AG04449 (cell line): ENCODE data around the gene ENGASE.

ENCODE experiments used
- CTCF ChIA-PET: fragments of 350-600 bp; formaldehyde crosslinking; extraction: SDS; loops from one replicate; lab custom pipeline; 2021; ENCODE audit warnings: antibody characterized with exemption; lab: Yijun Ruan, JAX
- POLR2A ChIA-PET: fragments of 400-600, 350-600 bp; formaldehyde crosslinking; extraction: SDS; loops from one replicate; lab custom pipeline; 2020; ENCODE audit warnings: antibody characterized with exemption, inconsistent platforms; lab: Yijun Ruan, JAX
- DNase-seq: peaks from one replicate; pipeline ENCODE4 v3.0.0-alpha.2; 2010; ENCODE audit warnings: low read depth, low spot score
- H3K4me3 ChIP-seq: 2 replicates; pipeline ENCODE4 v1.5.1; 2011; ENCODE audit warnings: low read depth, mild to moderate bottlenecking, control low read depth, low read length
- TF ChIP-seq, protein P1 (sequence below): IDR thresholded peaks from one replicate; pipeline ENCODE4 v1.5.1; 2011; ENCODE audit warnings: mild to moderate bottlenecking, moderate library complexity, low read length, control low read depth, inconsistent platforms; ENCODE audit not compliant: insufficient read depth; ENCODE audit errors: missing control alignments

ENGASE gene

DNA sequence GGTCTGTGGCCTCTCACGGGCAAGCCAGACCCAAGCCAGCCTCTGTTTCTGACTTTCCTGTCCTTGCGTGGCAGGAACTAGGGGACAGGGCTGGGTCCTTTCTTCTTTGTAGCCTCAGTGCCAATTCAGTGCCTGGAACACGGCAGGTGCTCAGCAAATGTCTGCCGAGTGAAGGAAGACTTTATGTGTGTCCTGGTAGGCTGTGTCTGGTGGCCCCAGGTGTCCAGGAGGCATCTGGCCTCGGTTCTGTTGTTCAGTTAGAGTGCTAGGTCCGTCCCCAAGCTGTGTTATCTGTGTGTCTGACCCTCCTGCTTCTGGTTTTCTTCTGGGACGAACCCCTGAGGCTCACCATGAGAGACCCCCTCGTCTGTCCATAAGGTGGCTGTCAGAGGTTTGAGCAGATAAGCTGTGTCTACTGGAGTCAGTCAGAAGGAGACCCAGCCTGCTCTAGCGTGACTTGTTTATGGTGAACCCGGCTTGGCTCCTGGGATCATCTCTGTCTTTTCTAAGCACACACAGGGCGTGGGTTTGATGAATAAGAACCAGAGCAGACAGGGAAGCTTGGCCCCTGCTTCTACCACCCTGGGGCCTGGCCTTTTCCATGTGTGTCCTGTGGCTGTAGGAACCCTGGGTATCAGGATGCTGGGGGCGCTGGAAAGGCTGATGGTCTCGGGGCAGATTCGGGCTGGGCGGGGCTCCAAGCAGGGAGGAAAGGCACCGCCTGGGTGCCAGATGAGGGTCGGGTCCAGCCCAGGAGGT lies 39.3 kb downstream of the ENGASE start:
- POLR2A ChIA-PET = no interaction called here
- TF ChIP-seq, protein P1, sequence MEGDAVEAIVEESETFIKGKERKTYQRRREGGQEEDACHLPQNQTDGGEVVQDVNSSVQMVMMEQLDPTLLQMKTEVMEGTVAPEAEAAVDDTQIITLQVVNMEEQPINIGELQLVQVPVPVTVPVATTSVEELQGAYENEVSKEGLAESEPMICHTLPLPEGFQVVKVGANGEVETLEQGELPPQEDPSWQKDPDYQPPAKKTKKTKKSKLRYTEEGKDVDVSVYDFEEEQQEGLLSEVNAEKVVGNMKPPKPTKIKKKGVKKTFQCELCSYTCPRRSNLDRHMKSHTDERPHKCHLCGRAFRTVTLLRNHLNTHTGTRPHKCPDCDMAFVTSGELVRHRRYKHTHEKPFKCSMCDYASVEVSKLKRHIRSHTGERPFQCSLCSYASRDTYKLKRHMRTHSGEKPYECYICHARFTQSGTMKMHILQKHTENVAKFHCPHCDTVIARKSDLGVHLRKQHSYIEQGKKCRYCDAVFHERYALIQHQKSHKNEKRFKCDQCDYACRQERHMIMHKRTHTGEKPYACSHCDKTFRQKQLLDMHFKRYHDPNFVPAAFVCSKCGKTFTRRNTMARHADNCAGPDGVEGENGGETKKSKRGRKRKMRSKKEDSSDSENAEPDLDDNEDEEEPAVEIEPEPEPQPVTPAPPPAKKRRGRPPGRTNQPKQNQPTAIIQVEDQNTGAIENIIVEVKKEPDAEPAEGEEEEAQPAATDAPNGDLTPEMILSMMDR = no peak
- DNase-seq = no peak
- CTCF ChIA-PET = interaction anchor here (1.6 to 2.1 kb wide), 2 partner anchors 26 to 278 kb away, joined by 3 to 8 read pairs; no protein-coding TSS in a partner anchor
- no peak overlapping the region for H3K4me3 ChIP-seq

DNA sequence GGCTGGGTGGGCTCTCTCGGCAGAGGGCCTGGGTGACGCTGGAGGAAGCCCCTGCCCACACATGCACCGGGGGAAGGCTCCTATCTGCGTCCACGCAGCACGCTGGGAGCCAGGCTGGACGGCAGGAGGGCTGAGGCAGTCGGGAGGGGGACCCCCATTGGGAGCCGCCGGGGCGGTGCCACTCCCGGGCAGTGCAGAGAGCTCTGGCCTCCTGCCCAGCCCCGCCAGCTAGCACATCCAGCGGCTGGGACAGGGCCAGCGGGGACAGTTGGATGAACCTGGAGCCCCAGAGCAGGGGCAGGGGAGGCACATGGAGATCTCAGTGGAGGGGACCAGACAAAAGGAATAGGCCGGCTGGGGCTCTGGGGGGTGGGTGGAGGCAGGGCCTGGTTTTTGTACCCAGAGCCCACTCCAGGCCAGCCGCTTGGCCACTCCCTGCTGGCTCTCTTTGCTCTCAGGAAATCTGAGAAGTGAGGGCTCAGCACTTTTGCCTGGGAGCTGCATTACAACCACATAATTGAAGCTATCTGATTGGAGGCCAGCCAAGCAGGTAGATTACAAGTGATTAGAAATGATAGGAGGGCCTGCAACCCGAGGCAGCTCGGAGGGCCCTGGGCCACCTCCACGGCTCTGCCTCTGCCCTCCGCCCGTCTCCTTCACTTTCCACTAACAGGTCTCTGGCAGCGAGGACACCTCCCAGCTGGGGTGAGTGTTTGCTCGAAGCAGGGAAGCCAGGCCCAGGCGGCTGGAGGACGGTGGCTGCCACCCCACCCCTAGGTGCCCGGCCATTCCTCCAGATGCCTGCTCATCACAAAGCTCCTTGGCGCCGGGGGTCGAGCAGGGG lies 40.1 kb downstream of the ENGASE start:
- TF ChIP-seq, protein P1 = no peak
- CTCF ChIA-PET = interaction anchor here (1.6 to 2.1 kb wide), 2 partner anchors 27 to 277 kb away, joined by 3 to 8 read pairs; no protein-coding TSS in a partner anchor
- H3K4me3 ChIP-seq = no peak overlapping the region
- DNase-seq = no peak
- POLR2A ChIA-PET = no interaction called here

DNA sequence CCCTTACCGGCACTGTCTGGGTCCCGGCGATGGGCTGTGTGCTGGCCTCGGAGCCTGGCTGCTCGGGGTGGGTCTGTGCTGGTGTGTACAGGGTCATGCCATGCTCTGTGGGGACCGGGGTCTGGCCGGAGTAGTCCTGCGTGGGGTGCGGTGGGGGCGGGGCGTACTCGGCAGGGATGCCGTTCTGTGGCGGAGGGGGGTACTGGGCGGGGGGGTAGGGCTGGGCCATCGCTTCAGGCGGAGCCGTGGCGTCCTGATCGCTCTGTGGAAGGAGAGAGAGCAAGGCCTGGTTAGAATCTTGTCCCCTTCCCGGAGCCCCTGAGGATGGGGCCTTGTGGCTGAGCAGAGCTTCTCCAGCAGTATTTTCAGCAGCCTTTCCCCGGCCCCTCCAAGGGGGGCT lies 40.9 kb downstream of the ENGASE start:
- TF ChIP-seq, protein P1 = no peak
- ChIA-PET POLR2A (no interaction called here), CTCF (interaction anchor here (1.3 to 1.6 kb wide), 2 partner anchors 28 to 276 kb away, joined by 3 read pairs; no protein-coding TSS in a partner anchor)
- no peak for DNase-seq
- no peak overlapping the region for H3K4me3 ChIP-seq

DNA sequence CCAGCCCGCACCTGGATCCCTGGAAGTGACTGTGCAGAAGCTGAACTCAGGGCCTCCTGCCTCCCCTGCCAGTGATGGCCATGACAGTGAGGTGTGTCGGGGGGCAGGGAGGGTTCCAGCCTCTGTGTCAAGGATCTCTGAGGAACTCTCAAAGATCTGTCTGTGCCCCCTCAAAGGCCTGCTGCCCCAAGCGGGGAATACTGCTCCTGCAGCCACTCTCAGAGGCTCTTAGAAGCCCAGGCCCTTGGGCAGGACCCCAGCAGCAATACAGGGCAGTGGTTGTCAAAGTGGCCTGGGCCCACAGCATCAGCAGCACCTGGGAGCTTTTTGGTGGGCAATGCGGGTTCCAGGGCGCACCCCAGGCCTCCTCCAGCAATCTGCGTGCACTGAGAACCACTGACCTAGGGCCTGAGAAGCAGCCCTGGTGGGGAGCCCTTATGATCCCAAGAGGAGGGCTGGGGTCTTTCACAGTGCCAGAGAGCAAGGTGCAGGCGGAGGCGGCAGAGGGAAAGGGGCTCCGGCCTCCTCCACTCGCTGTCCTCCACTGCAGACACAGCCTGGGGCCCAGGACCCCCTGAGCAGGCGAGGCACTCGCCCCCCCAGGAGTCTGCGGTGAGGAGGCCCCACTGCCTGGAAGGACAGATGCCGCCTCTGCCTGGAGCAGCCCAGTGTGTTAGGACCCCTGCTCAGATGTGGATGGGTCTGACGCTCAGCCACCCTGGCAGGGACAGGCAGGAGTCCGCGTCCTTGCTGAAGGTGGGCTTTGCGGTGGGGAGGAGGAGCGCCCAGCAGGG lies 42.1 kb downstream of the ENGASE start:
- ChIA-PET CTCF (interaction anchor here (1.3 kb wide), 1 partner anchor 29 kb away, joined by 3 read pairs; no protein-coding TSS in a partner anchor), POLR2A (no interaction called here)
- DNase-seq = no peak
- TF ChIP-seq, protein P1 = no peak
- no peak overlapping the region for H3K4me3 ChIP-seq

DNA sequence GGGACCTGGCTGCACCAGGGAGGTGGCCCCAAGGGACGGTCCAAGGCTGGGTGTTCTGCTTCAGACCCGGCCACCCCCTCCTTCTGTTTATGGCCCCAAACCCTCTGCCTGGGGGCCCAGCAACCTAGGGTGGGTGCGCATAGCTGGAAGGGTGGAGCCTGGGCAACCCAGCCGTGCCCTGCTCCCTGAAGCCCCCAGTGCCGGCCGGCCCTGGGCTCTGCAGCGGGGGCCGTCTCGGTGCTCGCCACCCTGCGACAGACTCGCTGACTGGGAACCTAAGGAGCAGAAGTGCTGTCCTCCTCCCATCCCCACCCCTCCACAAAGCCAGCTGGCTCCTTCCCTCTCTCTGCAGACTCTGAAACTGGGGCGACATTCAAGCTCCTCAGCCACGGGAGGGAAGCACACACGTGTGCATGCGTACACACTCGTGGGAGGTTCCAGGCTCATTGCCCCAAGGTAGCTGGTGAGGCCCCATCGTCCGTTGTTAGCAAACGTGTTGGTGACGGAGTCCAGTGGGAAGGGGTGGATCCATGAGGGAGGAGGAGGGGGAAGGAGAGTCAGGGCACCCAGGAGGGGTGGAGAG lies 43.4 kb downstream of the ENGASE start:
- H3K4me3 ChIP-seq = no peak overlapping the region
- ChIA-PET POLR2A (no interaction called here), CTCF (no interaction called here)
- DNase-seq = no peak
- TF ChIP-seq, protein P1 = no peak
